CD4-positive, alpha-beta memory T cell (primary cell): ENCODE measurements around the gene DAZAP1. TPM values are rescaled to one million over a fixed set of nuclear protein-coding genes. Genes with fewer than 3 reads are reported as not detected.
A peak's percentile ranks its signal among the peaks of the same experiment; 100 is the strongest.

Experiments
- CTCF ChIA-PET: fragments of 350-600 bp; sonication (Branson Sonifier 250); formaldehyde crosslinking; loops from one replicate; lab custom pipeline; 2021; ENCODE audit warnings: inconsistent platforms; ENCODE audit not compliant: partially characterized antibody; lab: Charles Lee
- POLR2A ChIA-PET: fragments of 350-600 bp; sonication (Branson Sonifier 250); formaldehyde crosslinking; loops from one replicate; lab custom pipeline; 2021; ENCODE audit not compliant: partially characterized antibody; lab: Charles Lee
- DNase-seq, 5 donors: peaks; one replicate each; pipeline versions ENCODE4 v3.0.0 to v3.0.0-alpha.2; 2020 to 2022; ENCODE audit warnings: mixed read lengths in 1 of 5
- H3K27ac ChIP-seq: one replicate; pipeline ENCODE4 v1.7.0; 2013; ENCODE audit warnings: low read depth, low read length
- H3K27me3 ChIP-seq: 2 replicates; pipeline ENCODE4 v1.7.0; 2013; ENCODE audit warnings: mild to moderate bottlenecking, low read length, moderate library complexity; ENCODE audit not compliant: insufficient read depth
- H3K36me3 ChIP-seq: 2 replicates; pipeline ENCODE4 v1.7.0; 2013; ENCODE audit warnings: mild to moderate bottlenecking, low read length, moderate library complexity; ENCODE audit not compliant: insufficient read depth
- H3K4me1 ChIP-seq: 2 replicates; pipeline ENCODE4 v1.7.0; 2013; ENCODE audit warnings: mild to moderate bottlenecking, low read length, moderate library complexity; ENCODE audit not compliant: insufficient read depth
- H3K4me3 ChIP-seq, 2 donors: one replicate each; pipeline ENCODE4 v1.7.0; 2013; ENCODE audit warnings: low read length in 2 of 2, mild to moderate bottlenecking in 1 of 2
- H3K9me3 ChIP-seq, 2 donors: one replicate each; pipeline ENCODE4 v1.7.0; 2013; ENCODE audit warnings: low read length in 2 of 2, control low read depth in 1 of 2; ENCODE audit not compliant: control insufficient read depth in 1 of 2
- H3K27ac Mint-ChIP-seq, 7 donors: one replicate each; pipeline ENCODE4 v1.8.0; 2020 to 2021; ENCODE audit warnings: mixed read lengths in 7 of 7, mild to moderate bottlenecking in 6 of 7, inconsistent platforms in 3 of 7, moderate library complexity in 3 of 7
- H3K27me3 Mint-ChIP-seq, 2 donors: one replicate each; pipeline ENCODE4 v1.8.0; 2020 to 2021; ENCODE audit warnings: mixed read lengths in 2 of 2
- H3K36me3 Mint-ChIP-seq, 2 donors: one replicate each; pipeline ENCODE4 v1.8.0; 2020 to 2021; ENCODE audit warnings: mixed read lengths in 2 of 2, inconsistent platforms in 1 of 2, mild to moderate bottlenecking in 1 of 2
- H3K4me1 Mint-ChIP-seq, 4 donors: one replicate each; pipeline ENCODE4 v1.8.0; 2020 to 2021; ENCODE audit warnings: mixed read lengths in 4 of 4, mild to moderate bottlenecking in 1 of 4
- H3K4me3 Mint-ChIP-seq, 8 donors: one replicate each; pipeline ENCODE4 v1.8.0; 2020 to 2021; ENCODE audit warnings: mixed read lengths in 8 of 8, mild to moderate bottlenecking in 7 of 8, moderate library complexity in 6 of 8, inconsistent platforms in 3 of 8
- H3K9me3 Mint-ChIP-seq, 8 donors: one replicate each; pipeline ENCODE4 v1.8.0; 2020 to 2021; ENCODE audit warnings: mixed read lengths in 8 of 8, mild to moderate bottlenecking in 5 of 8, inconsistent platforms in 3 of 8, moderate library complexity in 1 of 8
- intact Hi-C: fragments of 100-400 bp; cut with micrococcal nuclease; formaldehyde crosslinking; loops from one replicate; pipeline ENCODE4 v1.15.1; 2023
- polyA plus RNA-seq, 2 donors: library from polyadenylated mRNA; unstranded; fragments of 300-500 nt; fragmentation: Illumina TruSeq; gene quantifications; one replicate each; pipeline ENCODE4 v1.2.3, GENCODE V29; 2021
- total RNA-seq, 2 experiments: library from RNA; stranded (reverse); gene quantifications; one replicate each; pipeline ENCODE4 v1.2.3, GENCODE V29; 2021

The DAZAP1 gene
- total and polyA plus RNA-seq, 4 experiments from 2014 or later, result 2.5 to 152 (median 76.1) TPM

DNA sequence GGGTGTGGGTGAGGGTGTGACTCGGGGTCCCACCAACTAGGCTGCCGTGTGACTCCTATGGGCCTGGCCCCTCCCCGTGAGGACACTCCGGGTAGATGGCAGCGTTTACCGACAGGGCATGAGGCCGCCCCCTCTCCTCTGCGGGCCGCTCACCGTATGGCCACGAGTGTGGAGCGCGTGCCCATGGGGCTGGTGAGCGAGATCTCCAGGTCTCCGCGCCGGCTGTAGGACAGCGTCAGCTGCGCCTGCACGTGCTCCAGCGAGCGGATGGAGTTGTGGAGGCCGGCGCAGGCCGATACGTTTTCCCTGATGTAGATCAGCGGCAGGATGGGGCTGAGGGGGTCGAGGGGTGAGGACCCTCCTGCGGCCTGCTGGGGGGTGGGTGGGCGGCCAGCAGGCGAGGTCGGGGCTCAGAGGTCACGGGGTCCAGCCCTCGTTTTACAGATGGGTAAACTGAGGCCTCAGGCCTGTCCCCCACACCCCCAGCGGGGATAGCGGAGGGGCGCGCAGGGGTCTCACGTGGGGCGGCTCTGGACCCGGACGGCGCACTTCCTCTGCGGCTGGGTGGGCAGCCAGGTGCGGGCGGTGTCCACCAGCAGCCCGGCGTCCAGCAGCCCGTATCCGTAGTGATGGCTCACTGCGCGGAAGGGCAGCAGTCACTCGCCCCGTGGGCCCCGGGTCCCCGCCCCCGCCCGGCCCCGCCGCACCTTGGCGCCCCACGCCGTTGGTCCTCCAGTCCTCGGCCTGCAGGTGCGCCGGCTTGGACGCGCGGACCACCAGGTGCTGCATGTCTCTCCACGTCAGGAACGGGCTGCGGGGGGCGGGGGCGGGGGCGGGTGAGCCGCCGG lies 76.0 kb downstream of the DAZAP1 start:
- intact Hi-C loops, result no loop called here
- POLR2A ChIA-PET, result no interaction called here
- DNase-seq, result peak in 1 of 5 donors; percentile 13
- H3K27ac Mint-ChIP-seq, result no peak overlapping the region
- no peaks in the 10 kb centered on the region for H3K27me3 ChIP-seq
- H3K36me3 Mint-ChIP-seq, result peaks cover 4% of the 10 kb centered on the region in 2 donors
- no peak overlapping the region for H3K4me3 Mint-ChIP-seq
- H3K4me1 Mint-ChIP-seq, result peaks cover 4 to 10% (median 5%) of the 10 kb centered on the region in 4 donors
- H3K9me3 ChIP-seq, result no peaks in the 10 kb centered on the region
- H3K4me3 ChIP-seq, result no peak overlapping the region
- no peaks in the 10 kb centered on the region for H3K9me3 Mint-ChIP-seq
- H3K27ac ChIP-seq, result no peak overlapping the region
- H3K27me3 Mint-ChIP-seq, result no peaks in the 10 kb centered on the region
- no peaks in the 10 kb centered on the region for H3K36me3 ChIP-seq
- peaks cover 3% of the 10 kb centered on the region for H3K4me1 ChIP-seq
- CTCF ChIA-PET, result no interaction called here

DNA sequence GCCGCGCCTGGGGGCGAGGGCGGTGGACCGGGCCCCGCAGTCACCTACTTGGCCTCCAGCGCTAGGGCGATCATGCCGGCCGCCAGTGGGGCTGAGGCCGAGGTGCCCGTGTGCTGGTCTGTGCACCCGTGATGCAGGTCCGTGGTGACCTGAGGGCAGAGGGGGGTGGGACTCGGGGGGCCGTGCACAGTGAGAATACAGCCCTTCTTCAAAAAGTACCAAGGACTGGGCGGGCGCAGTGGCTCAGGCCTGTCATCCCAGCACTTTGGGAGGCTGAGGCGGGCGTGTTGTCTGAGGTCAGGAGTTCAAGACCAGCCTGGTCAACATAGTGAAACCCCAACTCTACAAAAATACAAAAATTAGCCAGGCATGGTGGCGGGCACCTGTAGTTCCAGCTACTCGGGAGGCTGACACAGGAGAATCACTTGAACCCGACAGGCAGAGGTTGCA lies 76.6 kb downstream of the DAZAP1 start:
- Mint-ChIP-seq H3K9me3 (no peaks in the 10 kb centered on the region), H3K4me3 (no peak overlapping the region), H3K27me3 (no peaks in the 10 kb centered on the region), H3K27ac (no peak overlapping the region), H3K36me3 (peaks cover 2% of the 10 kb centered on the region in 2 donors), H3K4me1 (peaks cover 3 to 7% (median 4%) of the 10 kb centered on the region in 4 donors)
- H3K4me1 ChIP-seq, result no peaks in the 10 kb centered on the region
- no peak for DNase-seq
- H3K9me3 ChIP-seq, result no peaks in the 10 kb centered on the region
- no peaks in the 10 kb centered on the region for H3K27me3 ChIP-seq
- ChIA-PET CTCF (no interaction called here), POLR2A (no interaction called here)
- H3K27ac ChIP-seq, result no peak overlapping the region
- H3K36me3 ChIP-seq, result no peaks in the 10 kb centered on the region
- H3K4me3 ChIP-seq, result no peak overlapping the region
- intact Hi-C loops, result no loop called here

Other genes with a start within 250 kb of the DAZAP1 start
- 10 to 100 TPM; 92.6 to 98.6 TPM for gene SBNO2, start 233.3 kb upstream of the DAZAP1 start, total RNA-seq
- gene SBNO2, start 233.3 kb upstream of the DAZAP1 start, polyA plus RNA-seq, result 1 to 10 TPM in 1 of 2 donors, under 1 TPM in 1; 0.37 to 3.5 TPM
- 100 to 1,000 TPM; 112 to 114 TPM for gene STK11, start 201.8 kb upstream of the DAZAP1 start, total RNA-seq
- gene STK11, start 201.8 kb upstream of the DAZAP1 start, polyA plus RNA-seq, result 10 to 100 TPM; 11.0 to 43.5 TPM
- gene CBARP, start 169.6 kb upstream of the DAZAP1 start, total RNA-seq, result not detected
- not detected for gene CBARP, start 169.6 kb upstream of the DAZAP1 start, polyA plus RNA-seq
- gene ATP5F1D, start 165.8 kb upstream of the DAZAP1 start, total RNA-seq, result 100 to 1,000 TPM; 105 to 108 TPM
- gene ATP5F1D, start 165.8 kb upstream of the DAZAP1 start, polyA plus RNA-seq, result 100 to 1,000 TPM; 133 to 243 TPM
- gene MIDN, start 159.0 kb upstream of the DAZAP1 start, total RNA-seq, result 10 to 100 TPM; 30.3 to 34.0 TPM
- 1 to 10 TPM in 1 of 2 donors, under 1 TPM in 1; 0.75 to 6.1 TPM for gene MIDN, start 159.0 kb upstream of the DAZAP1 start, polyA plus RNA-seq
- gene CIRBP, start 138.3 kb upstream of the DAZAP1 start, total RNA-seq, result 100 to 1,000 TPM; 574 to 638 TPM
- 100 to 1,000 TPM; 160 to 257 TPM for gene CIRBP, start 138.3 kb upstream of the DAZAP1 start, polyA plus RNA-seq
- 10 to 100 TPM; 50.5 to 54.2 TPM for gene FAM174C, start 132.1 kb upstream of the DAZAP1 start, total RNA-seq
- gene FAM174C, start 132.1 kb upstream of the DAZAP1 start, polyA plus RNA-seq, result 100 to 1,000 TPM in 1 of 2 donors, 10 to 100 TPM in 1; 57.2 to 114 TPM
- not detected for gene EFNA2, start 121.7 kb upstream of the DAZAP1 start, total RNA-seq
- gene EFNA2, start 121.7 kb upstream of the DAZAP1 start, polyA plus RNA-seq, result not detected
- 10 to 100 TPM; 68.6 to 73.5 TPM for gene NDUFS7, start 23.7 kb upstream of the DAZAP1 start, total RNA-seq
- gene NDUFS7, start 23.7 kb upstream of the DAZAP1 start, polyA plus RNA-seq, result 100 to 1,000 TPM; 180 to 193 TPM
- gene GAMT, start 6.0 kb upstream of the DAZAP1 start, total RNA-seq, result 10 to 100 TPM; 15.9 to 16.2 TPM
- 10 to 100 TPM; 19.3 to 20.3 TPM for gene GAMT, start 6.0 kb upstream of the DAZAP1 start, polyA plus RNA-seq
- gene RPS15, start 30.8 kb downstream of the DAZAP1 start, total RNA-seq, result 1,000 to 10,000 TPM; 1,715 to 1,828 TPM
- gene RPS15, start 30.8 kb downstream of the DAZAP1 start, polyA plus RNA-seq, result 1,000 to 10,000 TPM; 2,575 to 2,757 TPM
- gene APC2, start 42.5 kb downstream of the DAZAP1 start, total RNA-seq, result not detected
- not detected for gene APC2, start 42.5 kb downstream of the DAZAP1 start, polyA plus RNA-seq
- 10 to 100 TPM; 68.8 to 79.8 TPM for gene C19orf25, start 71.6 kb downstream of the DAZAP1 start, total RNA-seq
- gene C19orf25, start 71.6 kb downstream of the DAZAP1 start, polyA plus RNA-seq, result 10 to 100 TPM; 41.5 to 48.9 TPM
- gene PCSK4, start 82.8 kb downstream of the DAZAP1 start, total RNA-seq, result 1 to 10 TPM; 3.1 to 3.7 TPM
- gene PCSK4, start 82.8 kb downstream of the DAZAP1 start, polyA plus RNA-seq, result not detected
- 1 to 10 TPM; 2.9 to 3.3 TPM for gene REEP6, start 83.6 kb downstream of the DAZAP1 start, total RNA-seq
- 1 to 10 TPM in 1 of 2 donors, under 1 TPM in 1; 1.00 to 2.8 TPM for gene REEP6, start 83.6 kb downstream of the DAZAP1 start, polyA plus RNA-seq
- 1 to 10 TPM; 2.4 to 3.6 TPM for gene ADAMTSL5, start 105.4 kb downstream of the DAZAP1 start, total RNA-seq
- 1 to 10 TPM; 1.5 to 2.3 TPM for gene ADAMTSL5, start 105.4 kb downstream of the DAZAP1 start, polyA plus RNA-seq
- gene PLK5, start 116.5 kb downstream of the DAZAP1 start, total RNA-seq, result not detected
- not detected for gene PLK5, start 116.5 kb downstream of the DAZAP1 start, polyA plus RNA-seq
- 1 to 10 TPM; 4.5 to 4.9 TPM for gene MEX3D, start 160.7 kb downstream of the DAZAP1 start, total RNA-seq
- gene MEX3D, start 160.7 kb downstream of the DAZAP1 start, polyA plus RNA-seq, result under 1 TPM in 1 of 2 donors, not detected in 1; 0.16 TPM
- gene MBD3, start 185.3 kb downstream of the DAZAP1 start, total RNA-seq, result 10 to 100 TPM; 56.9 to 62.8 TPM
- gene MBD3, start 185.3 kb downstream of the DAZAP1 start, polyA plus RNA-seq, result 10 to 100 TPM in 1 of 2 donors, 1 to 10 TPM in 1; 3.9 to 12.2 TPM
- 100 to 1,000 TPM; 157 to 158 TPM for gene UQCR11, start 197.9 kb downstream of the DAZAP1 start, total RNA-seq
- gene UQCR11, start 197.9 kb downstream of the DAZAP1 start, polyA plus RNA-seq, result 100 to 1,000 TPM; 623 to 668 TPM
- 10 to 100 TPM; 72.0 to 75.7 TPM for gene TCF3, start 245.0 kb downstream of the DAZAP1 start, total RNA-seq
- 10 to 100 TPM in 1 of 2 donors, 1 to 10 TPM in 1; 1.8 to 13.3 TPM for gene TCF3, start 245.0 kb downstream of the DAZAP1 start, polyA plus RNA-seq